ENCODE results near the gene UBE2H.

GRCh38 chr7:129886167-129886817 is 66.5 kb downstream of the UBE2H start:
- TF ChIP-seq EZH2phosphoT487 (conservative IDR thresholded peaks at IDR 0.05; ENCODE audit: low read length) (no peak), CTCF (IDR thresholded peaks at IDR 0.05; ENCODE audit: insufficient read depth, low read length, poor library complexity, severe bottlenecking) (no peak)
